KBM-7 (cell line): ENCODE results near the gene NMUR1.

ENCODE experiments used
- DNase-seq: peaks from one replicate; pipeline ENCODE4 v3.0.0-alpha.2; 2015
- in situ Hi-C: fragments of 300-500 bp; cut with MboI; formaldehyde crosslinking; loops from 2 replicates; pipeline ENCODE4 v1.14.3; 2020; ENCODE audit warnings: low sequenced_read_pairs, low pct_unique_long_range_greater_than_20kb, mixed read lengths

The NMUR1 gene

DNA sequence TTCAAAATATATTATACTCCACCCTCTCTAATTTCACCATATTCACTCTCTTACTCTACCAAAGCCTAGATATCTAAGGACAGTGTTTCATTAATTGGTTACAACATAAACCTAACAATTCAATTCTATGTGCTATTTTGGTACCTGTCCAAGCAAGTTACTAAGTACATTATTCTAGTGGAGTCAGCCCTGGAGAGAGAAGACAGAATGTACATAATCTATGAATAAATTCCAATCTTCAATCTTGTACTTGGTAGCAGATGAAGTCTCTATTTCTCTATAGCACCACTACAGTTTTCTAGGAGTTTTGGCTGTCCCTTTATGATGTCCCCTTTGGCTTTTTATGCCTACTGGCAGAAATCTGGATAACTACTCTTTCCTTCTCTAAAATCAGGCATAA lies 27.6 kb downstream of the NMUR1 start:
- in situ Hi-C loops = no loop called here

DNA sequence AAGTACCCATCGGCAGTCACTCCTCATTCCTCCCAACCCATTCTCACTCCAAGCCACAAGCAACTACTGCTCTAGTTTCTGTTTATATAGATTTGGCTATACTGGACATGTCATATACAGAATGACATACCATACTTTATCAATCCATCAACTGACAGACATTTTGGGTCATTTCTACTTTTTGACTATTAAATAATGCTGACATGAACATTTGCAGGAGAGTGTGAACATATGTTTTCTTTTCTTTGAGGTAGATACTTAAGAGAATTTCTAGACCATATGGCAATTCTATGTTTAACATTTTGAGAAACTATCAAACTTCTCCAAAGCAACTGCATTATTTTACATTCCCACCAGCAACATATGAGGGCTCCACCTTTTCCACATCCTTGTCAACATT lies 32.6 kb downstream of the NMUR1 start:
- no peak for DNase-seq
- in situ Hi-C loops = no loop called here

More for the DNA sequence above, 27.6 kb downstream of the NMUR1 start:
- DNase-seq = no peak

DNA sequence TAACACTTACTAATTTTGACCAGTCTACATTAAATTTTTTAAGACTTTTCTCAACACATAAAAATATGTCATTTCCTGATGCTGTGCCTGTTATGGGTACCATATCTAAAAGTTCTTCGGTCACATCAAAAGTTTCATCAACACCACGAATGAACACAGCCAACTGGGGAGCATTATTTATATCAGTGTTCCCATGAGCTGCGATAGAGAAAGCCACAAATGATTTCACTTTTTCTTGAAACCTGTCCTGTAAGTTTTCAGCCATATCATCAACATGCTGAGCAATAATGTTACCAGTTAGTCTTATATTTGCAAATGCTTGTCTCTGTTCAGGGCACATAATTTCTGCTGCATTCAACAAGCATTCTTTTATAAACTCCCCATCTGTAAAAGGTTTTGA lies 35.6 kb downstream of the NMUR1 start:
- DNase-seq = no peak
- in situ Hi-C loops = no loop called here

DNA sequence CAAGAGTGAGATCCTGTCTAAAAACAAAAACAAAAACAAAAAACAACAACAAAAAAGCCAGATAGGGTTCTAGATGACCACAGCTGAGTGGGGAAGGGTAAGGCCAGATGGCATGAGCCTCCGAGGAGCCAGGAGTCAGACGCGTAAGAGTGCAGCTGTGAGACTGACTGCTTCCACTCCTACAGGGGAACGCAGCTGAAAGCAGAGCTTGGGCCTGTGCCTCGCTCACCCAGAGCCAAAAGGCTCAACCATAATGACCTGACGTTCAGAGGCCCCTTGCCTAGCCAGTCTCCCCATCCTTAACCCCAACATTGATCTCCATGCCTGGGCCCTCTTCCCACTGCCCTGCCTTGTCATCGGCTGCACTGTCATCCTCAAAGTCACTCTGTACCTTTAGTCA lies 39.4 kb downstream of the NMUR1 start:
- in situ Hi-C loops = no loop called here
- DNase-seq = no peak

DNA sequence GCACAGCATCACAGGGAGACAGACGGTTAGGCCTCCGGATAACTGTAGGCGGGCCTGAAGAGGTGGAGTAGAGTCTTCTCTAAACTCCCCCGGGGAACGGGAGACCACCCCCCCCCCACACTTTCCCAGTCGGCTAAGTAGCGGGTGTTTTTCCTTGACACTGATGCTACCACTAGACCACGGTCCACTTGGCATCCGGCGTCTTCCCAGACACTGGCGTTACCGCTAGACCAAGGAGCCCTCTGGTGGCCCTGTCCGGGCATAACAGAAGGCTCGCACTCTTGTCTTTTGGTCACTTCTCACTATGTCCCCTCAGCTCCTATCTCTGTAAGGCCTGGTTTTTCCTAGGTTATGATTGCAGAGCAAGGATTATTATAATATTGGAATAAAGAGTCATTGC lies 40.3 kb downstream of the NMUR1 start:
- no peak for DNase-seq
- in situ Hi-C loops = no loop called here

DNA sequence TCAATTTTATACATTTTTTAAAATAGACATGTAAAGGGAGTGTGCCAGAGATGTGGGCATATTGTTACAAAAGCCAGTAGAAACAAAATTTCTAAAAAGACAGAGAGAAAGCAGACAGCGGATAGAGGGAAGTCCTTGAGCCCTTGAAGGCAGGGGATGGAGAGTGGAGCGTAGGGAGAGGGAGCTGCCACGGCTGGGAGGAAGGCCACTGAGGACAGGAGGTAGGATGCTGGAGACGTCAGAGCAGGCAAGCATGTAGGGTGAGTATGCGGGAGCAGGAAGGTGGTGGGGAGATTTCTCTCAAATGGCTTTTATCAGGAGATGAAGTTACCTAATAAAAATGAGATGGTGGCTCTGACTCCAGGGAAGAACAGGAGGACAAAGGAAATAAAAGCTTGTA lies 41.9 kb downstream of the NMUR1 start:
- no peak for DNase-seq
- in situ Hi-C loops = no loop called here

DNA sequence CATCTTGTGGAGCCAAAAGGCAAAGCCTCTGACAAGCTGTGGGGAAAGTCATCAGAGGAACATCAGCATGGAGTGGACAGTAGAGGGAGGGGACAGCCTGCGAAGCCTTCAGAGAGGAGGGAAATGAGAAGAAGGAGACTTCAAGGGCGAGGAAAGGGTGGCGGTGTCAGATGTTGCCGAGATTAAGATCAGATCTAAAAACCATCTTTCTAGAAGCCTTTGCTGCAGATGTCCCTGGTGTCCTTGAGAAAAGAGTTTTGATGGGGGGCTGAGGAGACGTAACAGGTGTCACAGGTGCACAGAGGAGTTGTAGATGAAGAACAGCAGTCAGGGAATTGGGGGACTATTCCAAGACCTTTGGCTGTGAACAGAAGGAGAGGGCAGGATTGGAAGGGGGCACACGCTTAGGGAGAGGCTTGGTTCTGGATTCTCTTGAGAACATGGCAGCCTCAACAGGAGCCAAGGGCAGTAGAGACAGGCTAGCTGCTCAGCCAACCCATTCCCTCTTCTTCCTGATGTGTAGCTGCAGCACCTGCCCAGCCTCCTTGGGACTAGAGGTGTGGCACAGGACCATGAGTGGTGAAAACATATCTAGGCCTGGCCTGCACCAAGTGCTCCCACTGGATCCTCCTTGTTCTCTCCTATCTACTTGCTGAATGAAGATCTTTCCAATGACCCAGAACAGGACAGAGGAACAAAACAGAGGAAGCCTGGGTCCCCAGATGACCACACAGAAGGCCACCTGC lies 43.2 kb downstream of the NMUR1 start:
- DNase-seq = no peak
- in situ Hi-C loops = no loop called here

DNA sequence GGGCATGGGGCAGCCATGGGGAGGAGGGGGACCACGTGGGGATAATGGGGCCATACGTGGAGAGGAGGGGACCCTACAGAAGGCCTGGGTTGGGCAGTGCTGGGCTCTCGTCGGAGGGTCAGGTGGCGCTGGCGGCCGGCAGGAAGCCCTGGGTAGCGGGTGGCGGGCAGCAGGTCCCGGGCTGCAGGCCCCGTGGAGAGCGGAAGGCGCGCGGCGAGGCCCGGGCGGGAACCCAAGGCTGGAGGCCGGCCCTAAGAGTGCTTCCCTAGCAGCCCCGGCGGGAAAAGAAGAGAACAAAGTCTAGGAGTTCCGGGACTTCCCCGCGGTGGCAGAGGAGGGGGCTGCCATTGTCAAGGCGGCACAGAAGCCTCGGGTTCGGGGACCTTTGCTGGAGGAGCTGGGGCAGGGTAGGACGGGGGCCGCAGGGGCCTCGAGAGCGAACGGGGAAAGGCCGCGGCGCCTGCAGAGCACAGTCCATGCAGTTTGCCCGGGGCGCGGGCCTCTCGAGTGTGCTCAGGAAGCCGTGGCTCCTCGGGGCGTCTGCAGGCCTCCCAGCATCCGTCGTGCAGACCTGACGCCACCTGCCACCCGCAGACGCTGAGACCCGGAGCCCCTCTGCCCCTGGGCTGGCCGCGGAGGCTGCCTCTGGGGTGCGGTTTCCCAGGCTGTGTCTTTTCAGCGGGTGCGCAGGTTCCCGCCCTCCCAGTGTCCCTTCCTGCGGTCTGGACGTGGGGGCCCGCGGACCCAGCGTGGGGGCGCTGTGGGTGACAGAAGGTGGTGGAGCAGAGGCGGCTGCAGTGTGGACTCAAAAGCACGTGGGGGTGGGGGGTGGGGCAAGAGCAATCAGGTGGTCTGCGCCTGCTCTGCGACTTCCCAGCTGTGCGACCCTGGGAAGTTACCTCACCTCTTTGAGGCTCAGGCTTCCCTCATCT lies 46.6 kb downstream of the NMUR1 start:
- no peak for DNase-seq
- in situ Hi-C loops = no loop called here

DNA sequence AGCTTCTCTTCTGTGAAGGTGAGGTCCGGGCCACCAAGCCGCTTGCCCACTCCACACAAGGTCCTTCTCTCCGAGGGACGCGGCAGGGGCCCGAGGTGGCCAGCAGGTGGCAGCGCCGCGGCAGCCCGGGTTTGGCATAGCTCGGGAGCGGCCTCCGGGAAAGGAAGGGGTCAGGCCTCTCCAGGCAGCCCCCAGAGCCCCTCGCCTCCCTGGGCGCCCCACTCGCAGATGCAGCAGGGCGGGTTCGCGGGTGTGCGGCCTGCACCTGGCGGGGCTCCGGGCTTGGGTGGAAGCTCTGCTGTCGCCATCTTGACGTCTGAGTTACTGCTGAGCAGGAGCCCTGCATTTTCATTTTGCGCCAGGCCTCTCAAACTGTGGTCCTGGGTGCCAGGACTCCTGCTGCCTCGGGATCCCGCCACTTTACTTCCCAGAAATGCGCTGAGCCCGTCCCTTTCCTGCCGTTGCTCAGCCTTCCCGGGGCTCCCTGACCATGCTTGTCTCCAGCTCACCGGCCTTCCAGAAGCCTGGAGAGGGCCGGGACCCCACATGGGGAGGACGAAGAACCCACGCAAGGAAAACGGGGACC lies 47.3 kb downstream of the NMUR1 start:
- DNase-seq = peak; percentile 59
- in situ Hi-C loops = no loop called here

DNA sequence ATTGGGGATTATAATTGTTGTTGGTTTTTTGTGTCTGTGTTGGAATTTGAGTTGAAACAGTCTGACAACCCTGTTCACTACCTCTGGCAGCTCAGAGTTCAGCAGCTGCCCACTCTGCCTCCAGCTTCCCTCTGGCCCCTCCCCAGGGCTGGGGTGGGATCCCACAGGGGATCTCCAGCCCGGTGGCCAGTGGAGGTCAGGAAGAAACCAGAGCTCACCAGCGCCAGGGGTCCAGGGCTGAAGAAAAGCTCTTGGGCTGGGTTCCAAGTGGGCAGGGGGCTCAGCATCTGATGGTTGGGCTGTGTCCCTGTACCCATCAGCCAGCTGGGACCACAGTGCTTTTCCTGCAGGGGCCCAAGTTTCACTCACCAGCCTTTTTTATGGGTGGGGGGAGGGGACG lies 49.5 kb downstream of the NMUR1 start:
- in situ Hi-C loops = no loop called here
- DNase-seq = no peak

DNA sequence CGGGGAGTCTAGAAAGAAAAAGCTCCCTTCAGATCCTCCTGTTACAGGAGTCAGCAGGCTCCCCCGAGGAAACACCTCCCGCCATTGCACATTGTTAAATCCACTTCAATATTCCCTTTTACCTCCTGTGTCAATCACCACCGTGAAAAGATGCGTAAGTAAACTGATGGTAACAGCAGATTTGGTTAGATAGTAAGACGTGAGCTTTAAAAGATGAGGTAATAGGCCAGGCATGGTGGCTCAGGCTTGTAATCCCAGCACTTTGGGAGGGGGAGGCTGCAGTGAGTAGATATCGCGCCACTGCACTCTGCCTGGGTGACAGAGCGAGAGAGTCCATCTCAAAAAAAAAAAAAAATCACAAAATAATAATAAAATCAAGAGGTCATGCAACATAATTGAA lies 50.8 kb downstream of the NMUR1 start:
- in situ Hi-C loops = no loop called here
- no peak for DNase-seq

DNA sequence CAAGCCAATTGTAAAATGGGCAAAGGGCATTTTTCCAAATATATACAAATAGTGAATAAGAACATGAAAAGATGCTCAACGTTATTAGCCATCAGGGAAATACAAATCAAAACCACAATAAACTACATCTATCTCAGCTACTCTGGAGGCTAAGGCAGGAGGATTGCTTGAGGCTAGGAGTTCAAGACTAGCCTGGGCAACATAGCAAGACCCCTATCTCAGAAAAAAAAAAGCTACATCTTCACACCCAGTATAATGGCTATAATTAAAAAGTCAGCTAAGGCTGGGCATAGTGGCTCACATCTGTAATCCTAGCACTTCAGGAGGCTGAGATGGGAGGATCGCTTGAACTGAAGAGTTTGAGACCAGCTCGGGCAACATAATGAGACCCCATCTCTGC lies 53.3 kb downstream of the NMUR1 start:
- DNase-seq = no peak
- in situ Hi-C loops = no loop called here

DNA sequence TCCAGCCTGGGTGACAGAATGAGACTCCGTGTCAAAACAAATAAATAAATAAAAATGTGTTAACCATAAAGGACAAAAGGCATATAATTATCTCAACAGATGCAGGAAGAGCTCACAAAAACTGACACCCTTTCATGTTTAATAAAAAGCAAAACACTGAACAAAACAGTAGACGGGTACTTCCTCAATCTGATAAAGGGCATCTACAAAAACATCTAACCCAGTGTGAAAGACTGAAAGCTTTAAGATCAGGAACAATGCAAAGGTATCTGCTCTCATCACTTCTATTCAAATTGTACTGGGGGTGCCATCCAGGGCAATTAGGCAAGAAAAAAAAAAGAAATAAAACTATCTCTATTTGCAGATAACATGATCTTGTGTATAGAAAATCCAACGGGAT lies 54.3 kb downstream of the NMUR1 start:
- in situ Hi-C loops = no loop called here
- DNase-seq = no peak
